ENCODE data around the gene TADA1. TPM values are rescaled to one million over a fixed set of nuclear protein-coding genes. Genes with fewer than 3 reads are reported as not detected.

Gene TADA1
- polyA plus RNA-seq, 1 donor (not counting 4 experiments of a cell fraction or from before 2014, with no cell fraction given): 15.0 TPM

GRCh38 chr1:166920561-166921475 is 44.8 kb upstream of the TADA1 start:
- TF ChIP-seq CTCF (optimal IDR thresholded peaks at IDR 0.05 in 1 of 3, IDR thresholded peaks at IDR 0.05 in 1 of 3, conservative IDR thresholded peaks at IDR 0.05 in 1 of 3; ENCODE audit: extremely low read depth in 1 of 3, insufficient read depth in 2 of 3, low read length in 3 of 3) (no peak), EZH2 (IDR thresholded peaks at IDR 0.05; ENCODE audit: low read length) (peak; percentile 89)
- peak overlapping the region; percentile 54 for H3K4me2 ChIP-seq (ENCODE audit: control insufficient read depth, extremely low read depth, insufficient read depth, low read depth, low read length)
- H3K9me1 ChIP-seq (ENCODE audit: control insufficient read depth, extremely low read depth, insufficient read depth, low read length): no peaks in the 10 kb centered on the region
- dilution Hi-C loops (cut with MboI; ENCODE audit: extremely low pct_ligation_motif_present, low sequenced_read_pairs): no loop called here
- H3K79me2 ChIP-seq (ENCODE audit: control insufficient read depth, insufficient read depth, low read length): no peaks in the 10 kb centered on the region
- no peaks in the 10 kb centered on the region for H4K20me1 ChIP-seq (ENCODE audit: control insufficient read depth, extremely low read depth, insufficient read depth, low read length)
- no peaks in the 10 kb centered on the region for H3K36me3 ChIP-seq (ENCODE audit: control insufficient read depth in 2 of 2, extremely low read depth in 1 of 2, insufficient read depth in 2 of 2, low read length in 2 of 2)
- H3K27ac ChIP-seq (ENCODE audit: control insufficient read depth, insufficient read depth, low read length): no peak overlapping the region
- DNase-seq (ENCODE audit: low read depth, low spot score) (no peak), FAIRE-seq (no peak)
- no peaks in the 10 kb centered on the region for H3K4me1 ChIP-seq (ENCODE audit: control insufficient read depth, extremely low read depth, insufficient read depth, low read length)
- peaks cover 42% of the 10 kb centered on the region for H3K27me3 ChIP-seq (ENCODE audit: control insufficient read depth, extremely low read depth, insufficient read depth, low read length)
- no peak overlapping the region for H3K4me3 ChIP-seq (ENCODE audit: control insufficient read depth in 2 of 3, extremely low read depth in 1 of 3, insufficient read depth in 2 of 3, low read depth in 1 of 3, low read length in 3 of 3)
- H2AFZ ChIP-seq (ENCODE audit: control insufficient read depth, low read length): peak overlapping the region; percentile 40
- no peaks in the 10 kb centered on the region for H3K9me3 ChIP-seq (ENCODE audit: control insufficient read depth, low read depth, low read length)
- H3K9ac ChIP-seq (ENCODE audit: control insufficient read depth, extremely low read depth, insufficient read depth, low read length): no peak overlapping the region

- dilution Hi-C loops (cut with MboI; ENCODE audit: extremely low pct_ligation_motif_present, low sequenced_read_pairs): no loop called here
- Histone ChIP-seq H3K9me1 (ENCODE audit: control insufficient read depth, extremely low read depth, insufficient read depth, low read length) (no peaks in the 10 kb centered on the region), H3K4me2 (ENCODE audit: control insufficient read depth, extremely low read depth, insufficient read depth, low read depth, low read length) (no peak overlapping the region), H3K27me3 (ENCODE audit: control insufficient read depth, extremely low read depth, insufficient read depth, low read length) (peaks cover 42% of the 10 kb centered on the region), H3K36me3 (ENCODE audit: control insufficient read depth in 2 of 2, extremely low read depth in 1 of 2, insufficient read depth in 2 of 2, low read length in 2 of 2) (no peaks in the 10 kb centered on the region), H3K9me3 (ENCODE audit: control insufficient read depth, low read depth, low read length) (no peaks in the 10 kb centered on the region), H2AFZ (ENCODE audit: control insufficient read depth, low read length) (no peak overlapping the region), H3K4me3 (ENCODE audit: control insufficient read depth in 2 of 3, extremely low read depth in 1 of 3, insufficient read depth in 2 of 3, low read depth in 1 of 3, low read length in 3 of 3) (no peak overlapping the region), H3K4me1 (ENCODE audit: control insufficient read depth, extremely low read depth, insufficient read depth, low read length) (peaks cover 2% of the 10 kb centered on the region), H3K9ac (ENCODE audit: control insufficient read depth, extremely low read depth, insufficient read depth, low read length) (no peak overlapping the region), H3K79me2 (ENCODE audit: control insufficient read depth, insufficient read depth, low read length) (no peaks in the 10 kb centered on the region), H4K20me1 (ENCODE audit: control insufficient read depth, extremely low read depth, insufficient read depth, low read length) (no peaks in the 10 kb centered on the region), H3K27ac (ENCODE audit: control insufficient read depth, insufficient read depth, low read length) (no peak overlapping the region)
- DNase-seq (ENCODE audit: low read depth, low spot score) (no peak), FAIRE-seq (no peak)
- TF ChIP-seq EZH2 (IDR thresholded peaks at IDR 0.05; ENCODE audit: low read length) (no peak), CTCF (optimal IDR thresholded peaks at IDR 0.05 in 1 of 3, IDR thresholded peaks at IDR 0.05 in 1 of 3, conservative IDR thresholded peaks at IDR 0.05 in 1 of 3; ENCODE audit: extremely low read depth in 1 of 3, insufficient read depth in 2 of 3, low read length in 3 of 3) (no peak)
Measured at GRCh38 chr1:166918956-166919316, 42.9 kb upstream of the TADA1 start.

Measured in keratinocyte (primary cell).